Caco-2 (cell line): ENCODE data around the gene GSTA5. TPM values are rescaled to one million over a fixed set of nuclear protein-coding genes. Genes with fewer than 3 reads are reported as not detected.

Experiments
- Bru-seq: library from RNA; stranded (reverse); fragments of 400-500 nt; gene quantifications from one replicate; lab custom pipeline; 2021; lab: Mats Ljungman, UMichigan
- BruChase-seq, 2 experiments: library from RNA; stranded (reverse); fragments of 400-500 nt; gene quantifications; one replicate each; lab custom pipeline; 2021; lab: Mats Ljungman, UMichigan
- BruUV-seq: library from RNA; stranded (reverse); fragments of 400-500 nt; replicated peaks from 2 replicates; lab custom pipeline; 2021; lab: Mats Ljungman, UMichigan
- CTCF ChIA-PET: fragments of 300-600 bp; sonication (Branson Sonifier 250); formaldehyde crosslinking; loops from one replicate; lab custom pipeline; 2022; ENCODE audit warnings: antibody characterized with exemption; lab: Charles Lee
- POLR2A ChIA-PET: fragments of 300-600 bp; sonication (Branson Sonifier 250); formaldehyde crosslinking; loops from one replicate; lab custom pipeline; 2022; ENCODE audit warnings: antibody characterized with exemption; lab: Charles Lee
- DNase-seq, 2 experiments: peaks; one replicate each; pipeline versions ENCODE4 v3.0.0 to v3.0.0-alpha.2; 2020 to 2022
- H3K27me3 ChIP-seq: replicated peaks from 2 replicates; pipeline ENCODE4 v1.6.0; 2011; ENCODE audit warnings: low read length; ENCODE audit not compliant: control insufficient read depth, insufficient read depth
- H3K36me3 ChIP-seq: 2 replicates; pipeline ENCODE4 v1.5.1; 2011; ENCODE audit warnings: low read length; ENCODE audit not compliant: control insufficient read depth, insufficient read depth
- H3K4me1 ChIP-seq: fragments of 250-450 bp; sonication (Bioruptor Pico); 2 replicates; pipeline ENCODE4 v1.5.1; 2020; ENCODE audit warnings: mild to moderate bottlenecking
- H3K4me3 ChIP-seq: 2 replicates; pipeline ENCODE4 v1.5.1; 2011; ENCODE audit warnings: low read depth, mild to moderate bottlenecking, control low read depth, low read length
- H3K9me3 ChIP-seq: fragments of 250-450 bp; sonication (Bioruptor Pico); 2 replicates; pipeline ENCODE4 v1.5.1; 2020; ENCODE audit warnings: mild to moderate bottlenecking, moderate library complexity
- H3K27ac Mint-ChIP-seq: one replicate; pipeline ENCODE4 v1.8.0; 2022; ENCODE audit warnings: mixed read lengths; ENCODE audit not compliant: unreplicated experiment
- H3K27me3 Mint-ChIP-seq: one replicate; pipeline ENCODE4 v1.8.0; 2022; ENCODE audit warnings: mixed read lengths; ENCODE audit not compliant: insufficient read depth, unreplicated experiment
- H3K36me3 Mint-ChIP-seq: one replicate; pipeline ENCODE4 v1.8.0; 2022; ENCODE audit warnings: mild to moderate bottlenecking, mixed read lengths; ENCODE audit not compliant: insufficient read depth, unreplicated experiment
- H3K4me1 Mint-ChIP-seq: one replicate; pipeline ENCODE4 v1.8.0; 2022; ENCODE audit warnings: low read depth, mixed read lengths; ENCODE audit not compliant: unreplicated experiment
- H3K4me3 Mint-ChIP-seq: one replicate; pipeline ENCODE4 v1.8.0; 2022; ENCODE audit warnings: mild to moderate bottlenecking, moderate library complexity, mixed read lengths; ENCODE audit not compliant: unreplicated experiment
- H3K9me3 Mint-ChIP-seq: one replicate; pipeline ENCODE4 v1.8.0; 2022; ENCODE audit warnings: mixed read lengths; ENCODE audit not compliant: unreplicated experiment
- CTCF ChIP-seq, 2 experiments: fragments of 200-600 bp in 1 of 2; IDR thresholded peaks; 1 replicate in 1 of 2; 2 replicates in 1 of 2; pipeline versions ENCODE4 v1.5.1 to v1.8.0; 2011 to 2022; ENCODE audit warnings: antibody characterized with exemption in 1 of 2, control low read depth in 1 of 2, inconsistent platforms in 1 of 2, low read depth in 1 of 2, low read length in 1 of 2, mild to moderate bottlenecking in 1 of 2, moderate library complexity in 1 of 2; ENCODE audit not compliant: insufficient read depth in 1 of 2, severe bottlenecking in 1 of 2, unreplicated experiment in 1 of 2
- intact Hi-C: fragments of 100-400 bp; cut with micrococcal nuclease; formaldehyde crosslinking; loops from one replicate; pipeline ENCODE4 v1.10.0; 2022; ENCODE audit not compliant: unreplicated experiment
- long read RNA-seq: library from polyadenylated mRNA; stranded (forward); transcript quantifications from one replicate; pipeline ENCODE4 v2.0.0, GENCODE V29; 2022
- total RNA-seq: library from RNA; stranded (reverse); gene quantifications from 2 replicates; pipeline ENCODE4 v1.2.3, GENCODE V29; 2022

The GSTA5 gene
- total RNA-seq (not detected in 2 replicates), Bru-seq, nascent RNA (percentile 5 among the genes with signal in this experiment), BruChase-seq, experiment 1, labeled RNA remaining after a 2-hour chase (not detected), BruChase-seq, experiment 2, labeled RNA remaining after a 6-hour chase (not detected)
- long read RNA-seq: 0 reads

DNA sequence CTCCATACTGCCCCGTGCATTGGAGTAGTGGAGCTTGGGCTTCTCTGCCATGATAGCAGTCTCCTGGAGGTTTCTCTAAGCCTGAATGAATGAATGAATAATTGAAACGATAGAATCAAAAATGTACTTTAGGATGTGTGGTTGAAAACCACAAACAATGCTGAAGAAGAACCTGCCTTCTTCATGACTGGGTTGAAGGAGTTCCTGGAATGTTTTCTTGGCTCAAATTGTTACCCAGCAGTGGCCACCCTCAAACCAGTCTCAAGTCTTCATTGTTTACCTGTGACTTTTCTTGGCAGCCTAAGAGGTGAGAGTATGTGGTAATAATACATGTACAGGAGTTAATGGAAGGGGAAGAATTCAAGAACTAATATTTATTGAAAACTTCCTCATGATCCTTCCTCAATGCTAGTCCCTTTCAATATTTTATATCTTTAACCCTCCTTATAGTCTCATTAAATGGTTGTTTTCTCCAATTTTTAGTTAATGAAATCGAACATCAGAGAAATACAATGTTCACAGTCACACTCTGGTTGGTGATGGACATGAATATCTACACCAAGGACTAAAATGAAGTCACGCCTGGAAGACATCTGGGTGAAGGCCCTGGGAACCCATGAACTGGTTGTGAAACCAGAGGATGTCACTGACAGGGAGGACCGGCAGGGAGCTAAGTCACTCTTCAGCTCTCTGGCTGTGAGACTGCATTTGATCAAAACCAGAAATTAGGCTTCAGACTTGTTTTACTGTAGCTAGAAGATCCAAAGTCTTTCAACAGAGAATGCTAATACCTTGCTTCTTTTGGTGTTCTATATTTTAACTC is at the start of gene GSTA5:
GSTA5 (minus strand) TSS at position 51 of the 823 bp plus-strand sequence.
- Histone ChIP-seq H3K27me3 (no peaks in the 10 kb centered on the region), H3K9me3 (no peaks in the 10 kb centered on the region), H3K36me3 (no peaks in the 10 kb centered on the region), H3K4me3 (no peak within 1 kb of the TSS), H3K4me1 (no peaks in the 10 kb centered on the region)
- BruUV-seq: no TSS peak
- Mint-ChIP-seq H3K9me3 (peaks cover 10% of the 10 kb centered on the region), H3K4me3 (no peak within 1 kb of the TSS), H3K36me3 (no peaks in the 10 kb centered on the region), H3K27ac (no peak within 1 kb of the TSS), H3K27me3 (no peaks in the 10 kb centered on the region), H3K4me1 (peaks cover 11% of the 10 kb centered on the region)
- TF ChIP-seq CTCF (IDR thresholded peaks at IDR 0.05; ENCODE audit: insufficient read depth in 1 of 2, low read depth in 1 of 2, low read length in 1 of 2, severe bottlenecking in 1 of 2, unreplicated experiment in 1 of 2): no peak
- no peak for DNase-seq
- POLR2A ChIA-PET: no interaction called here
- intact Hi-C loops: no loop called here
- CTCF ChIA-PET: no interaction called here

DNA sequence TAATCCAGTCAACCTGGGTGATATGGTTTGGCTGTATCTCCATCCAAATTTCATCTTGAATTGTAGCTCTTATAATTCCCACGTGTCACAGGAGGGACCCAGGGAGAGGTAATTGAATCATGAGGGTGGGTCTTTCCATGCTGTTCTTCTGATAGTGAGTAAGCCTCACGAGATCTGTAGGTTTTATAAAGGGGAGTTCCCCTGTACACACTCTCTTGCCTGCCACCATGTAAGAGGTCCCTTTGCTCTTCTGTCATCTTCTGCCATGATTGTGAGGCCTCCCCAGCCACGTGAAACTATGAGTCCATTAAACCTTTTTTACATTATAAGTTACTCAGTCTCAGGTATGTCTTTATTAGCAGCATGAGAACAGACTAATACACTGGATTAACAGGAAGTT is 49.4 kb upstream of the GSTA5 start:
- H3K4me1 Mint-ChIP-seq: no peaks in the 10 kb centered on the region
- peaks cover 10% of the 10 kb centered on the region for H3K9me3 Mint-ChIP-seq
- no peak for DNase-seq
- no TSS peak for BruUV-seq
- H3K36me3 Mint-ChIP-seq: no peaks in the 10 kb centered on the region
- POLR2A ChIA-PET: interaction anchor here (0.7 kb wide), 1 partner anchor 506 kb away, joined by 5 read pairs; no protein-coding TSS in a partner anchor
- no peaks in the 10 kb centered on the region for H3K4me1 ChIP-seq
- H3K27ac Mint-ChIP-seq: no peak overlapping the region
- H3K9me3 ChIP-seq: no peaks in the 10 kb centered on the region
- H3K27me3 Mint-ChIP-seq: no peaks in the 10 kb centered on the region
- no peaks in the 10 kb centered on the region for H3K36me3 ChIP-seq
- CTCF ChIA-PET: no interaction called here
- H3K27me3 ChIP-seq: no peaks in the 10 kb centered on the region; the same call in 1 of the 2 replicates
- no peak for TF ChIP-seq CTCF (IDR thresholded peaks at IDR 0.05; ENCODE audit: insufficient read depth in 1 of 2, low read depth in 1 of 2, low read length in 1 of 2, severe bottlenecking in 1 of 2, unreplicated experiment in 1 of 2)
- no peak overlapping the region for H3K4me3 Mint-ChIP-seq
- H3K4me3 ChIP-seq: no peak overlapping the region
- intact Hi-C loops: no loop called here

DNA sequence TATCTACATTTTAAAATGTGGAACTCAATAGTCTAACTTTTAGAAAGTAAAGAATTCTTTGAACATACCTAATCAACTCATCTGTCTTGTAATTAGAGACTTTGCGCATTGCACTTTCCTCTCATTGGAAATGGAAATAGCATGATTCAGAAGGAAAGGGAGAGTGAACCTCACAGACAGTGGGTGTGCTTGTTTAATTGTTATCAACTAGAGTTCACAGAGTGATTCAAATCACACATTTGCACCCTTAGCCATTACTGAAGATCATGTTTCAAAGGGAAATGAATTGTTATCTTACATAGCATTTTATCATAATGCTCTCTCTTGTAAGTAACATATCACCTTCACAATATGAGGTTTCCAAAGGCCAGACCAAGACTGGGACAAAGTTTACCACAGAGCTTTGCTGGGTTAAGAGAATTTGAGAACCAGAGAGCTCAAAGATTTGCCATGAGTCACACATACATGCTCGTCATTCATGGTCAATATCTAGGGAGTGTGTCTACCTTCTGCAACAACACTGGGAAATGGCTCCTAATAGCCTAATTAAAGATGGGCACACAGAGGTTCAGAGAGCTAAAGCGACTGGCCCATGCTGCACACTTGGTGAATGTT is 47.4 kb upstream of the GSTA5 start:
- H3K9me3 ChIP-seq: no peaks in the 10 kb centered on the region
- H3K4me3 ChIP-seq: no peak overlapping the region
- no peaks in the 10 kb centered on the region; the same call in 1 of the 2 replicates for H3K27me3 ChIP-seq
- CTCF ChIA-PET: no interaction called here
- Mint-ChIP-seq H3K36me3 (no peaks in the 10 kb centered on the region), H3K4me3 (no peak overlapping the region), H3K27me3 (no peaks in the 10 kb centered on the region), H3K27ac (no peak overlapping the region), H3K9me3 (peaks cover 10% of the 10 kb centered on the region), H3K4me1 (no peaks in the 10 kb centered on the region)
- POLR2A ChIA-PET: no interaction called here
- intact Hi-C loops: no loop called here
- no peaks in the 10 kb centered on the region for H3K36me3 ChIP-seq
- BruUV-seq: no TSS peak
- DNase-seq: no peak
- TF ChIP-seq CTCF (IDR thresholded peaks at IDR 0.05; ENCODE audit: insufficient read depth in 1 of 2, low read depth in 1 of 2, low read length in 1 of 2, severe bottlenecking in 1 of 2, unreplicated experiment in 1 of 2): no peak
- H3K4me1 ChIP-seq: no peaks in the 10 kb centered on the region
